Endothelial cell of umbilical vein (primary cell): Measurements from ENCODE around the gene BLOC1S1. TPM values are rescaled to one million over a fixed set of nuclear protein-coding genes. Genes with fewer than 3 reads are reported as not detected.

Experiments used
- BruUV-seq: library from RNA; stranded (reverse); fragments of 400-500 nt; replicated peaks from 2 replicates; lab custom pipeline; 2021; lab: Mats Ljungman, UMichigan
- CTCF ChIA-PET: fragments of 300-600, 350-600 bp; sonication (Branson Sonifier 250); formaldehyde crosslinking; loops from one replicate; lab custom pipeline; 2021; ENCODE audit warnings: antibody characterized with exemption, inconsistent platforms; lab: Charles Lee
- POLR2A ChIA-PET: fragments of 300-600, 350-600 bp; sonication (Branson Sonifier 250); formaldehyde crosslinking; loops from one replicate; lab custom pipeline; 2021; ENCODE audit warnings: antibody characterized with exemption, inconsistent platforms; lab: Charles Lee
- DNase-seq: peaks from one replicate; pipeline ENCODE4 v3.0.0-alpha.2; 2011; ENCODE audit warnings: low read depth, low spot score
- FAIRE-seq: peaks from 2 replicates; lab custom pipeline; 2011; peaks lifted over from hg19 to GRCh38; lab: Jason Lieb, UNC
- H2AFZ ChIP-seq: 2 replicates; pipeline ENCODE4 v1.6.0; 2012; ENCODE audit warnings: low read depth, low read length, control low read depth, inconsistent platforms
- H3K27ac ChIP-seq: 2 replicates; pipeline ENCODE4 v1.5.1; 2011; ENCODE audit warnings: low read depth, mild to moderate bottlenecking, control low read depth, low read length, moderate library complexity; ENCODE audit not compliant: insufficient read depth
- H3K27me3 ChIP-seq, 2 experiments: 2 replicates each; pipeline versions ENCODE4 v1.6.0 to v1.6.1; 2011; ENCODE audit warnings: low read length in 2 of 2, mixed read lengths in 1 of 2; ENCODE audit not compliant: control insufficient read depth in 2 of 2, insufficient read depth in 2 of 2
- H3K36me3 ChIP-seq, 2 experiments: 2 replicates in 1 of 2; 3 replicates in 1 of 2; pipeline ENCODE4 v1.5.1; 2011; ENCODE audit warnings: low read length in 2 of 2, mild to moderate bottlenecking in 1 of 2, moderate library complexity in 1 of 2; ENCODE audit not compliant: control insufficient read depth in 2 of 2, insufficient read depth in 2 of 2; ENCODE audit errors: extremely low read depth in 1 of 2
- H3K4me1 ChIP-seq: 3 replicates; pipeline ENCODE4 v1.5.1; 2011; ENCODE audit warnings: mild to moderate bottlenecking, low read length; ENCODE audit not compliant: control insufficient read depth, insufficient read depth; ENCODE audit errors: extremely low read depth
- H3K4me2 ChIP-seq: 2 replicates; pipeline ENCODE4 v1.6.1; 2011; ENCODE audit warnings: low read length, control low read depth, mixed read lengths; ENCODE audit not compliant: insufficient read depth
- H3K4me3 ChIP-seq, 3 experiments: fragments of 200-600 bp in 1 of 3; sonication (generic), shearing (Covaris generic) in 1 of 3; replicated peaks in 1 of 3; 2 replicates each; pipeline ENCODE4 v1.5.1; 2011 to 2016; ENCODE audit warnings: control low read depth in 3 of 3, low read length in 3 of 3, mild to moderate bottlenecking in 2 of 3, inconsistent platforms in 1 of 3, low read depth in 1 of 3, moderate library complexity in 1 of 3; ENCODE audit not compliant: insufficient read depth in 1 of 3
- H3K79me2 ChIP-seq: 2 replicates; pipeline ENCODE4 v1.6.0; 2012; ENCODE audit warnings: low read length, inconsistent platforms; ENCODE audit not compliant: control insufficient read depth, insufficient read depth
- H3K9ac ChIP-seq: replicated peaks from 2 replicates; pipeline ENCODE3; 2011; ENCODE audit warnings: low read length, control low read depth; ENCODE audit not compliant: insufficient read depth; ENCODE audit errors: extremely low read depth
- H3K9me1 ChIP-seq: replicated peaks from 3 replicates; pipeline ENCODE4 v1.6.0; 2011; ENCODE audit warnings: mild to moderate bottlenecking, low read length; ENCODE audit not compliant: control insufficient read depth, insufficient read depth; ENCODE audit errors: extremely low read depth
- H3K9me3 ChIP-seq: replicated peaks from 2 replicates; pipeline ENCODE4 v1.5.1; 2012; ENCODE audit warnings: low read length, inconsistent platforms; ENCODE audit not compliant: control insufficient read depth, insufficient read depth
- H4K20me1 ChIP-seq: replicated peaks from 2 replicates; pipeline ENCODE3; 2011; ENCODE audit warnings: mild to moderate bottlenecking, low read length; ENCODE audit not compliant: control insufficient read depth, insufficient read depth; ENCODE audit errors: extremely low read depth
- FOS ChIP-seq: IDR thresholded peaks from 2 replicates; pipeline ENCODE4 v1.6.1; 2011; ENCODE audit warnings: mild to moderate bottlenecking, low read length, moderate library complexity, borderline replicate concordance; ENCODE audit not compliant: insufficient read depth
- GATA2 ChIP-seq: IDR thresholded peaks from 2 replicates; pipeline ENCODE4 v1.7.0; 2011; ENCODE audit warnings: low read depth, mild to moderate bottlenecking, moderate library complexity, mixed read lengths, low read length; ENCODE audit not compliant: insufficient read length, insufficient read depth
- POLR2A ChIP-seq: IDR thresholded peaks from 2 replicates; pipeline ENCODE4 v1.6.1; 2012; ENCODE audit warnings: low read depth, mild to moderate bottlenecking, control low read depth, low read length
- POLR2AphosphoS5 ChIP-seq: IDR thresholded peaks from 2 replicates; pipeline ENCODE4 v1.6.1; 2012; ENCODE audit warnings: low read depth, mild to moderate bottlenecking, control low read depth, low read length, moderate library complexity; ENCODE audit not compliant: insufficient read depth
- dilution Hi-C: fragments of 300-500 bp; cut with MboI; formaldehyde crosslinking; loops from one replicate; pipeline ENCODE4 v1.15.0; 2019; ENCODE audit warnings: low sequenced_read_pairs; ENCODE audit not compliant: extremely low pct_ligation_motif_present
- intact Hi-C: fragments of 100-400 bp; cut with micrococcal nuclease; formaldehyde crosslinking; loops from one replicate; pipeline ENCODE4 v1.10.0; 2022
- polyA plus RNA-seq, 4 experiments: library from polyadenylated mRNA; depleted of rRNA in 3 of 4; stranded (reverse) in 3 of 4; unstranded in 1 of 4; fragments of >200 nt; gene quantifications; 2 replicates each; pipeline versions ENCODE4 v1.2.1 to v1.2.3, GENCODE V29; 2011 to 2012; ENCODE audit warnings: missing spikeins in 1 of 4
- total RNA-seq: library from RNA; stranded (reverse); gene quantifications from 2 replicates; pipeline ENCODE4 v1.2.3, GENCODE V29; 2021
- TF ChIP-seq, protein P1 (sequence below), 2 donors: IDR thresholded peaks; 1 replicate in 1 of 2; 2 replicates in 1 of 2; pipeline ENCODE4 v1.5.1; 2011; ENCODE audit warnings: low read length in 2 of 2, mild to moderate bottlenecking in 2 of 2, moderate library complexity in 2 of 2, control low read depth in 1 of 2, inconsistent platforms in 1 of 2, low read depth in 1 of 2; ENCODE audit not compliant: insufficient read depth in 1 of 2; ENCODE audit errors: extremely low read depth in 1 of 2

Gene BLOC1S1
- total and polyA plus RNA-seq, 2 donors (not counting 3 experiments of a cell fraction or from before 2014, with no cell fraction given) = 84.1 to 192 TPM

DNA sequence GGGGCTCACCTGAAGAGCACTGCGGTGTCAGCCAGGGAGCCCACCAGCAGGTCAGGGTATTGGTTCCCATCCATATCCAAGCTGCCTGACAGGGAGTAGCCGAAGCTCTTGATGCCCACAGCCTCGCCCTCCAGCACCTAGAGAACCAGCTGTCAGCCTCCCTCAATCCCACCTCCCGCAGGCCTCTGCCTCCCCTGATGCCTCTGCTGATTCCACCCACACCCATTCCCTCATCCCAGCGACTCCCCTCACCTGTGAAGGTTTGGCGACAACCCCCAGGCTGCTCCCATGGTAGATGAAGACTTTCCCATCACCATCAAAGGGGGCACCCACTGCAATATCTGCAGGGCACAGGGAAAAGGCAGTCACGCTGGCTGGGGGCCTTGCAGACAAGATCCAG lies 18.2 kb upstream of the BLOC1S1 start:
- Histone ChIP-seq H3K9ac (no peak overlapping the region), H3K4me3 (no peak overlapping the region), H3K4me1 (no peaks in the 10 kb centered on the region), H2AFZ (no peak overlapping the region), H3K27me3 (no peaks in the 10 kb centered on the region), H4K20me1 (no peaks in the 10 kb centered on the region), H3K4me2 (no peak overlapping the region), H3K36me3 (no peaks in the 10 kb centered on the region), H3K9me1 (no peaks in the 10 kb centered on the region), H3K9me3 (no peaks in the 10 kb centered on the region), H3K27ac (no peak overlapping the region), H3K79me2 (no peaks in the 10 kb centered on the region)
- BruUV-seq = no TSS peak
- intact Hi-C loops (no loop called here), dilution Hi-C loops (no loop called here)
- TF ChIP-seq, protein P1, sequence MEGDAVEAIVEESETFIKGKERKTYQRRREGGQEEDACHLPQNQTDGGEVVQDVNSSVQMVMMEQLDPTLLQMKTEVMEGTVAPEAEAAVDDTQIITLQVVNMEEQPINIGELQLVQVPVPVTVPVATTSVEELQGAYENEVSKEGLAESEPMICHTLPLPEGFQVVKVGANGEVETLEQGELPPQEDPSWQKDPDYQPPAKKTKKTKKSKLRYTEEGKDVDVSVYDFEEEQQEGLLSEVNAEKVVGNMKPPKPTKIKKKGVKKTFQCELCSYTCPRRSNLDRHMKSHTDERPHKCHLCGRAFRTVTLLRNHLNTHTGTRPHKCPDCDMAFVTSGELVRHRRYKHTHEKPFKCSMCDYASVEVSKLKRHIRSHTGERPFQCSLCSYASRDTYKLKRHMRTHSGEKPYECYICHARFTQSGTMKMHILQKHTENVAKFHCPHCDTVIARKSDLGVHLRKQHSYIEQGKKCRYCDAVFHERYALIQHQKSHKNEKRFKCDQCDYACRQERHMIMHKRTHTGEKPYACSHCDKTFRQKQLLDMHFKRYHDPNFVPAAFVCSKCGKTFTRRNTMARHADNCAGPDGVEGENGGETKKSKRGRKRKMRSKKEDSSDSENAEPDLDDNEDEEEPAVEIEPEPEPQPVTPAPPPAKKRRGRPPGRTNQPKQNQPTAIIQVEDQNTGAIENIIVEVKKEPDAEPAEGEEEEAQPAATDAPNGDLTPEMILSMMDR (IDR thresholded peaks at IDR 0.05; ENCODE audit: extremely low read depth in 1 of 2, insufficient read depth in 1 of 2, low read depth in 1 of 2, low read length in 2 of 2) = no peak
- TF ChIP-seq POLR2AphosphoS5 (no peak), GATA2 (no peak), POLR2A (no peak), FOS (no peak)
- FAIRE-seq (no peak), DNase-seq (no peak)
- ChIA-PET CTCF (interaction anchor here (1.0 to 2.9 kb wide), 4 partner anchors 13 to 41 kb away, joined by 3 to 15 read pairs (median 4); a partner anchor contains a TSS), POLR2A (no interaction called here)
